ENCODE measurements around the gene TENM3.

- no peak for TF ChIP-seq CTCF (IDR thresholded peaks at IDR 0.05)
- no peak for TF ChIP-seq ZFX (IDR thresholded peaks at IDR 0.05; ENCODE audit: borderline replicate concordance)
These were observed 533.3 kb downstream of the TENM3 start for GRCh38 chr4:182776376-182777105.
